GM21367 (cell line): ENCODE measurements around the gene PRKCD.
"Not testable (repeated sequence)": the region's sequence is repeated elsewhere in the genome, so short reads cannot be mapped to it uniquely, and the experiment has no call there.

Experiments used
- ATAC-seq: cut with Tn5 transposase; IDR thresholded peaks from one replicate; pipeline ENCODE4 v1.9.1; 2021; ENCODE audit not compliant: unreplicated experiment

PRKCD gene

DNA sequence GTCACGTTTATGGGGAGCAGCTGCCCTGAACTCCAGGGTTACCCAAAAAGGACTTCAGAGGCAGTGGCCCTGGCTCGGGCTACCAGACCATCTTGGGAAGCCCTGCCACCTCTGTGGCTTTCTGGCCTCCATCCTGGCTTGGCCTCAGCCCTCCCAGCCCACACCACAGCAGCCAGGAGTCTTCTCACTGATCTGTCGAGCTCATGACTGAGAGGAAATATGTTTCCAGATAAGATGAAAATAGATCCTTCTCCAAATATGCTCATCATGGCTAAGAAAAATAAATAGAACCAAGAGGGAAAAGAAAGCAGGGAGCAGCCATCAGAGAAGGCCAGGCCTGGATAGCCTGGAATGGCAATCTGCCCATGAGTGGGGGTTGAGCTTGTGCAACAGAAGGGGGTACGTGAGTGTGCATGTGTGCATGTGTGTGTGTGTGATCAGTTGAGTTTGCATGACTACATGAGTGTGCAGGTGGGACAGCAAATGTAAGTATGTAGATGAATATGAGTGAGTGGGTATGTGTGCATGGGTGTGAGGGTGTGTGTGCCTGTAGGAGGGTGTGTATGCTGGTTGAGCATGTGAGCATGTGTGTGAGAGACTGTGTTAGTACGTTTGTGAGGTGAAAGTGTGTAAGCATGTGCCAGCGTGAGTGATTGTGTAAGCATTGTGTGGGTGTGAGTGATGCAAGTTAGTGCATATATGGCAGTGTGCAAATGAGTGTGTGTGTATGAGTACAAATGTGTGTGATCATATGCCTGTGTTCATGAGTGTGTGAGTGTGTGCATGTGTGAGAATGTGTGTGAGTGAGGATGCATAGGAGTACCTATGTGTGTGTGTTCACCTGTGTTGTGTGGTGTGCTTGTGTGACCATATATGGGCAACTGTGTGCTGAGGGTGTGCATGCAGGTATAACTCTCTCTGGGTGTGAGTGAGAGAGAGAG is 20.8 kb upstream of the PRKCD start:
- ATAC-seq, result no peak

DNA sequence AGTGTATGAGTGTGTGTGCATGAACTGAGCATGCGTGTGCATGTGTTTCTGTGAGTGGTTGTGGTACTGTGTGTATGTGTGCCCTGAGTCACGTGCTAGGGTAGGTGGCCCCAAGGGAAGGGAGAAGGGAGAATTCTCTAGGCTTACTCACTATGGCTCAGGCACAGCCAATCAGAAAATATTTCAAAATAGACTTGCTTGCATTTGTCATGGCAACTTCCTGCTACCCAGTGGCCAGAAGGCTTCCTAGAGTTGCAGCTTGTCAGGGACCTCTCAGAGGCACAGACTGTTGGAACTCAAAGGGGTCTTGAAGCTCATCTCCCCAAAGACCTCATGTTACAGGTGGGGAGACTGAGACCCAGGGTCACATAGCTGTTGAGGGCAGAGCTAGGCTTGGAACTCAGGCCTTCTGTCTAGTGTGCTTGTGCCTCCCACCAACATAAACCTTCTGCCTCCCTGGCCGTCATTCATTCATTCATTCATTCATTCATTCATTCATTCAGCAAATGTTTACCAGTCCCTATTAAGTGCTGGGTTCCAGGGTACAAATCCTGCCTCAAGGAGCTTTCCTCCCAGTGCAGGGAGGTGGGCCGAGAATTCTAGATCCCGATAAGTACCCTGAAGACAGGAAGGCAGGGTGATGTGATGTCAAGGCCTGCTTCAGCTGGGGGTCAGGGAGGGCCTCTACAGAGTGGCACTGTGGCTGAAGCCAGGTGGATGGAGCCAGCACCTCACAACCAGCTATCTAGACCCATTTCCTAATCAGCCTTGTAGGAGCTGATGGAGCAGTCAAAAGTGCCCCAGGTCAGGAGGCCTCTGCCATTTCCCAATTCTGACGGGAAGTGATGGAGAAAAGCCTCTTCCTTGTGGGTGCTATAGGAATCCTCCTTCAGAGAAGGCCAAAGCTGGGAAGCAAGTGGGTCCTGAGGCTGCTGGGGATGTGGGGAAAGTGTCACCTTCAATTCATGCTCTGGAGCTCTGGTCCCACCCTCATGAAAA is 19.9 kb upstream of the PRKCD start:
- no peak for ATAC-seq

DNA sequence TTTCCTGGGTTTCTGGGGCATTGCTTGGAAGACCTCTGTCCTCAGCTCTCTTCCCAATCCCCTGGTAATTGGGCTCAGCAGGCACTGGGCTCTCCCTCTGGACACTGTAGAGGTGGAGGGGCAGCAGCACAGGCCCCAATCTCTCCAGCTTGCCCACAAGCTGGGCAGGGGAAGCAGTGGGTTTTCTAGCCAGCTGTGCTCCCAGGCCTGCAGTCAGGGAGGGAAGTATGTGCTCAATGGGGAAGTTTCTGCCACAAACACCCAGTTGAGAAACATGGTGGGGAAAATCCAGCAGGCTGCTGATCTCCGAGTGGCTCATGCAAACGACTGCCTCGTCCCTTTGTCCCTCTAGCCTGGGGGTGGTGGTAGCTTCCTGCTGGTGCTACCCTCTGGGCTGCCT is 18.0 kb upstream of the PRKCD start:
- no peak for ATAC-seq

DNA sequence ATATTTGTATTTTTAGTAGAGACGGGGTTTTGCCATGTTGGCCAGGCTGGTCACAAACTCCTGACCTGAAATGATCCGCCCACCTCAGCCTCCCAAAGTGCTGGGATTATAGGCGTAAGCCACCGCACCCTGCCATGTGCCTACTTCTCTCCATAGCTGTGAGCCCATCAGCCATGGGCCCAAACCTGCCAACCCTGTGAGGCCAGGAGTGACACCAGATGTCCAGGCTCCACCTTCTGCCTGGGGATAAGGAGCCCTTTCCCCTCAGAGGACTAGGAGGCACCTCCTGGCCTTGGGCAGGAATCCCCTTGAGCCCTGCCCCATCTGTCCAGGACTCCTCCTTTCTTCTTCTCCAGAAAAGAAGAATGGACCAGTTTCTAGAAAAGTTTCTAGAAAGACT is 16.6 kb upstream of the PRKCD start:
- ATAC-seq, result no peak

DNA sequence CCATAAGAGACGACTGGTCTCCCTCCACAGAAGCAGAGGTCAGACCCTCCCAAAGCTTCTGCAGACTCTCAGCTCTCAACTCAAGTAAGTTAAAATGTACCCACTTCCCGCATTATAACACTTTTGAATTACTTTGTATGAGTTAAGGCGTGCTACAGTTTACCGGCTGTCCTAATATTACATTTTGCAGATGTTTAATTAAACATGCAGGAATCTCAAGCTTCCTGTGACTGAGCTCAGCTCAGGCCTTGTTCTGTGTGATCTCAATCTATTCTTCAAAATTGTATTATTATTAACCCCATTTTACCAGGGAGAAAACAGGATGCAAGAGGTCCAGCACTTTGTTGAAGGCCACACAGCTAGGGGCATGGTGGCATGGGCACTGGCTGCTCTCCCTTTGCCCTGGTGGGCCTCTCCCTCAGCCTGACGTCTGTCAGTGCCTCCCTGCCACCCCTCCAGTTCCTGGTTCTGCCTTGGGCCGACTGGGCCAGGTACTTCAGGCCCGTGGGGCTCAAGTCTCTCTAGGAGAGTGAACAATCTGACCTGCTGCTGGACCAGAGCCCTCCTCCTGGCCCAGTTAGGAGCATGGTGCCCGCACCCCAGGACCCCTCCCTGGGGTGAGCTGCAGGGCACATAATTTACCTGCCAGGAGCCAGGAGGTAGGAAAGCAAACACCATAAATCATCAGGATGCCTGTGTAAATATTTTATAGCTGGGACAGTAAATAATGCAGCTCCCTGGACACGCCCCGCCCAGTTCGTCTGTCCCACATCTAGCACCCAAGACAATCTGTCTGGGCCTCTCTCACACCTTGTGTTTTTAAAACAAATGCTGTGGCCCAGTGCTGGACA is 15.9 kb upstream of the PRKCD start:
- ATAC-seq, result no peak

DNA sequence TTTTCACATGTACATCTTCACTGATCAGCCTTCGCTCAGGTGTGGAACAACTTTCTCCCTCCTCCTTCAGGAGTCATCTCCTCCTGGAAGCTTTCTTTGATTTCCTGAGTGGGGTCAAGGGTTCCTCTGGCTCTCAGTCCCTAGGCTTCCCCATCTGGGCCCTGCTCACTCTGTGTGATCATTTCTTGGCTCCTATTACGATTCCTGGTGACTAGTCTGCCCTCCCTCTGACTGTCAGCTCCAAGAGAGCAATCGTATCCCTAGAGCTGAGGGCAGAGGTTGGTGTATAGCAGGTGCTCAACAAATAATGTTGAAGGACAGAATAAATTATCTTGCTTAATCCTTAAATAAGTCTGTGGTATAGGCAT is 15.3 kb upstream of the PRKCD start:
- ATAC-seq, result no peak

DNA sequence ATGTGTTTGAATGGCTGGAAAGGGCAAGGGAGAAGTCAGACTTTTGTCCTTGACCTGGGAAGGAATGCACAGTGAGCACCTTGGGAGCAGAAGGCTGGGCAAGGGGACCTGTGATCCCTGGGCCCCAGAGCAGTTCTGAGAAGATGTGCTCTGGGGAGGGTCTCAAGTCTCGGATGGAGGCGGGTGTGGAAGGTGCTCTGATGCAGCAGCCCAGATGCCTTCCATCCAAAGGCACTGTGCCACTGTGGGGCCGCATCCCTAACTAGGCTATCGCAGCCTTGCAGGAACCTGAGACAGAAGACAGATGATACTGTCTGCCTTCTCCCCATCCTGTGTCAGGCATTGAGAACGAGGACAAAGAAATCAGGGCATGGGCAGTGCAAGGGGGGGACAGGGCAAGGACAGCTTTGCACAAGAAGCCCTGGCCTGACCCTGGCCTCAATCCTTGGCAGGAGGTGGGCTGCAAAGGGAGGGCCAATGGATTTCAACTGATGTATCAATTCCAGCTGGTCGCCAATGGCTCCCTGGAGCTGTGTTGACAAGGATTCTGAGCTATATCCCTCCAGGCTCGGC is 14.6 kb upstream of the PRKCD start:
- ATAC-seq, result no peak

DNA sequence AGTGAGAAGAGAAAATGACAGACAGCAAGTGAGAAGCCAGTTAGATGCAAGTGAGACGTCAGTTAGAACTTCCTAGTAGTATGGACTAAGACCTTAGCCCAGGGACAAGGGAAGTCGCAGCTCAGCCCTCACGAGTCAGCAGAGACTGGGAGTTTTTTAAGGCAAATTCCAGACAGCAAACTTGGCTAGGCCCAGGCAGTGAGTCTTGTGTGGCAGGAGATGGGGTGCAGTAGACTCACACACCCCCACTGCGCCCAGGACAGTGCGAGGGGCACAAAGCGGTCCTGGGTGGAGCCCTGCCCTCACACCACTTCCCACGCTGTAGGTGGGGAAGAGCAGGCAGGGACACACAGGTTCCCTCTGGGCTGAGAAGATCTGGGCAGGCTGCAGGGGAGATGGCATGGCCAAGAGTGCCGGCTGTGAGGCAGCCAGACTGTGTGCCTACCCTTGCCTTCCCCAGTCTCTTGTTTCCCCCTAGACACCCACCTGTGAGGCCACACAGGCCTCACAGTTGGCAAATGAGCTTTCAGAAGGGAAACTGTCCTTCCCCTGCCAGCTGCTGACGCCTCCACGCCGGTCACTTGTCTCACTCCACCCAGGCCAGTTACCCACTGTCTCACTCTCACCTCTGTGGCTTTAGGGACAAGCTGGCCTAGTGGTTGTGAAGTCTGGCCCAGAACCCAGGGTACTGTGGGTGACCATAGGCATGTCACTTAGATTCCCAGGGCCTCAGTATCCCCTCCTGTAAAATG is 13.7 kb upstream of the PRKCD start:
- no peak for ATAC-seq

DNA sequence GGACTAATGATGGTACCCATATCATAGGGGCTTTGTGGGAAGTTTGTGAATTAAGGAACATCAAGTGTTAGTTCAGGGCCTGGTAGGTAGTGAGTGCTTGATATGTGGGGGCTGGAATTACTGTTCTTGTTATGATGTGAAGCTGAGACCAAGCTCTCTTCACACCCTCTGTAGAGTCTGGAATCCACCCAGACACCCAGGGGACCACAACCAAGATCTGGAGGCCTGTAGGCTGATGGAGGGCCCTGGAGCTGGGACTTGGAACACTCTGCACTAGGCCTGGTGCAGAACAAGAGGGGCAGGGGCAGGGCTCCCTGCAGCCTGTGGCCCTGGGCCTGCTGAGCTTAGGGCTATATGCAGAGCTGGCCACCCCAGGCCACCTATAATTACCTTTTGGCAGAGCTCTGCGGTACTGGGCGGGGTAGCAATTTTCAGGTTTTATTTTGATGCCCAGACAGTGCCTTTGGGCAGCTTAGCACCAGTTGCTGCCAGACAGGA is 13.1 kb upstream of the PRKCD start:
- no peak for ATAC-seq

DNA sequence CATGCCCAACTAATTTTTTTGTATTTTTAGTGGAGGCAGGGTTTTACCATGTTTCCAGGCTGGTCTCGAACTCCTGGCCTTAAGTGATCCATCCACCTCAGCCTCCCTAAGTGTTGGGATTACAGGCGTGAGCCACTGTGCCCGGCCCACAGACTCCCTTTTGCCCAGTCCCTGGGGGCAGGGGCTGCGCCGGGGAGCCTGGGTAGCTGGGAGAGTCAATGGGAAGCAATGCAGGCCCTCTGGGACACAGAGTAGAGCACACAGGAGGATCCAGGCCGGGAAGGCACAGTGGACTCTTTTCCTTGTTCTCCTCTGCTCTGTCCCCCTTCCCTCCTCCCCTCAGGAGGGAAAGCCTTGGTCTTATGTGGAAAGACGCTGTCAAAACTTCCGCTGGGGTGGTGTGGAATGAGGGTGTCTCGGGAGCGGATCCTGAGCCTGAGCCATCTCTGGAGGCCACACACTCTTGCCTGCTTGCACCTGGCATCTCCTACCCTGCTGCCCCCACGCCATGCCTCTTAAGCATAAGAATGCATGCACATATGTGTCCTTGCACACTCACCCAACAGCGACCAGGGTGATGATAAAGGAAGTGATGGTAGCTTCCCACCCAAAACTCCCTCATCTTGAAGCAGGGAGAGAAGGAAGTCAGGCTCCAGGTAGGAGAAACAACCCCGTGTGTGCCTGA is 11.9 kb upstream of the PRKCD start:
- no peak for ATAC-seq

DNA sequence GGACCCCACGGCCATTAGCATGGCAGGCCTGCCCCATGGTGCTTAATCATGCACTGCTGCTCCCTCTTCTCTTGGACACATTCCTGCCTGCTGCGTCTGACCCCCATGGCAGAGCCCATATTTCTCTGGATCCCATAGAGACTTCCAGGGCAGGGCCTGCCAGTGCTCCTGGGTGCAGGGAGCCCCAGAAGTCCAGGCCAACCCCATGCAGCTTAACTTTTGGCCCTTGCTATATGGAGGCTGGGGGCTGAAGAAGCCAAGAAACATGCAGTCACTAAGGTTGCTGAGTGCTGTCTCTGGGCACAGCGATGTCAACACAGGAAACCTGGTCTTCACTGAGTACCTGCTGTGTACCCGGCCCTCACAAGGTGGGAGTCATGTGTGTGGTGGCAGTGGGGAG is 11.3 kb upstream of the PRKCD start:
- ATAC-seq, result no peak

DNA sequence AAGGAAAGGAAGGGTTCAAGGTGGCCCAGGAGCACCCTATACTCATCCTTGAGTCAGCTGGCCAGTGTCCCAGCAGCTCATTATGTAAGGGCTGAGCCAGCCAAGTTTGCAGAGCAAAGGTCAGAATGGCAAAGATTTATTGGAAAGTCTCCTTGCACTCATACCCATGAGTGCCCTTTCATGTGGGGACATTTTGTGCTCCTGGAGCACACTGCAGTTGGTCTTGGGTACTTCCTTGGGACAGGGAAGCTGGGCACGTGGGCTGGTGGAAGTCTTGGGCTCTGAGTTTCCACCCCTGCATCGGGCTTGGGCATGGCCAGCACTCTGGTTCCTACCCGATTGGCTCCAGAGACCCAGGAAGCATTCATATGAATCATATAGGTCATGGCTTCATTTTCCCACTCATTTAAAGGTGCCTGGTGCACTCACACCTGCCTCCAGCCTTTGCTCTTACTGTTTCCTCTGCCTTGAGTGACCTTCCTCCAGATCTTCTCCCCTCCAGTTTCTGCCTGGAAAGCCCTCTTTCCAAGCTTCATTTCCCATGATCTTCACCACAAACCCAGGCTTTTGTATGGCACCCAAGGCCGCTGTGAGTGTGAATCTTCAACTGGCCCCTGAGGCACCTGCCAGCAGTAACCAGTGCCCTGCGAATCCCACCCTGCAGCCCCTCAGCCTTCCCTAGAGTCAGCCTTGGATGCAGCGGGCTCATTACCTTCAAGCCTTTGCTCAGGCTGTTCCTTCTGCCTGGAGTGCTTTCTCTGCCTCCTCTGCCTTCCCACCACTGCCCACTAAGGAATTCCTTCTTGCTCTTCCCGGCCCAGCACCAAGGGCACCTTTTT is 10.5 kb upstream of the PRKCD start:
- ATAC-seq, result no peak

DNA sequence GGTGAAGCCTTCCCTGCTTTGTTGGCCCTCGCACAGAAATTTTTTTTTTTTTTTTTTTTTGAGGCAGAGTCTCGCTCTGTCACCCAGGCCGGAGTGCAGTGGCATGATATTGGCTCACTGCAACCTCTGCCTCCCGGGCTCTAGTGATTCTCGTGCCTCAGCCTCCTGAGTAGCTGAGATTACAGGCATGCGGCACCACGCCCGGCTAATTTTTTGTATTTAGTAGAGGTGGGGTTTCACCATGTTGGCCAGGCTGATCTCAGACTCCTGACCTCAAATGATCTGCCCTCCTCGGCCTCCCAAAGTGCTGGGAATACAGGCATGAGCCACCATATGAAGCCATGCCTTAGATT is 9.9 kb upstream of the PRKCD start:
- not testable (repeated sequence) for ATAC-seq

DNA sequence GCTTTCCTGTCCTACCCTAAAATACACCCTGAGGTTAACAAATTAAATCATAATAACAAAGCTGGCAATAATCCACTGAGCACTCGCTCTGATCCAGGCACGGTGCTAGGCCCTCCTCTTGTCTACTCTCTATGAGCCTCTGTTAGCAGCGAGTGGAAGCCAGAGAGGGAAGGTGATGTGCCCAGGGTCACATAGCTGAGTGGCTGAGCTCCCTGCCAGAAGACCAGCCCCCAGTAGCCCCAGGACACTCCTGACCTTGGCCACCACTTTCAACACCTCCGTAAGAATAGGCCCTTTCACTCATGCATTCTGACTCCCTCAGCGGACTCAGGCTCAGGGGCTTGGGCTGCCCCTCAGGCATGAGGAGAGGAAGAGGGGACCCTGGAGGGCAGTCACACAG is 9.5 kb upstream of the PRKCD start:
- no peak for ATAC-seq

DNA sequence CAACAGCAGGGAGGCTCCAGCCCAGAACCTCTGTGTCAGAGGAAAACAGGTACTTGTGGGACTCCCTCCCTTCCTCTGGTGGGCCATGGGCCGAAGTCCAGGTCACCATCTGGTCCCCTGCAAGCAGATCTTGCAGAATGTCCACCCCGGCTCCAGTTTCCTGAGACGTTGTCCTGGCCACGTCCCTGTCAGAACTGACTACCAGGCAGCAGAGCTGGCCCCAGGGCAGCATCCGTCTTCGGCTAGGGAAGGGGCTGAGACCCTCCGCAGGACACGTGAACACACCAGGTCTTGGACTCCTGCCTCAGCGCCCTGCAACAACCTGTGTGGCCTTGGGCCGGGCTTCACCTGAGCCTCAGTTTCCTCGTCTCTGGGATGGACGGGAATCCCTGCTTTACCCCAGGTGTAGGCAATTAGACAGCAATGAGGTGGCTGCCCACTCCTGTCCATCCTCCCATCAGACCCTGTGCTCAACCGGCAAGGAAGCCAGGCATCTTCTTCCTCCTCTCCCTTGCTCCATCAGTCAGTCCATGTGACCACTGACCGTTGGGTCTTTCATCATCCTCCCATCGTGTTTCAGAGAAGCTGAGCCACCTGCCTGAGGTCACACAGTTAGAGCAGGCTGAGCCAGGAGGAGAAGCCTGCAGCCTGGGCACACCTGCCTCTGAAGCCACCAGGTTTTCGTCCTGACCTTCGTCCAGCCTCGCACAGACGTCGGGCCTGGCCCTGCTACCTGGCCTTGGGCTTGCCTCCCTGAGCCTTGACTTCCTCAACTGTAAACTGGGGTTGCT is 8.9 kb upstream of the PRKCD start:
- ATAC-seq, result no peak

DNA sequence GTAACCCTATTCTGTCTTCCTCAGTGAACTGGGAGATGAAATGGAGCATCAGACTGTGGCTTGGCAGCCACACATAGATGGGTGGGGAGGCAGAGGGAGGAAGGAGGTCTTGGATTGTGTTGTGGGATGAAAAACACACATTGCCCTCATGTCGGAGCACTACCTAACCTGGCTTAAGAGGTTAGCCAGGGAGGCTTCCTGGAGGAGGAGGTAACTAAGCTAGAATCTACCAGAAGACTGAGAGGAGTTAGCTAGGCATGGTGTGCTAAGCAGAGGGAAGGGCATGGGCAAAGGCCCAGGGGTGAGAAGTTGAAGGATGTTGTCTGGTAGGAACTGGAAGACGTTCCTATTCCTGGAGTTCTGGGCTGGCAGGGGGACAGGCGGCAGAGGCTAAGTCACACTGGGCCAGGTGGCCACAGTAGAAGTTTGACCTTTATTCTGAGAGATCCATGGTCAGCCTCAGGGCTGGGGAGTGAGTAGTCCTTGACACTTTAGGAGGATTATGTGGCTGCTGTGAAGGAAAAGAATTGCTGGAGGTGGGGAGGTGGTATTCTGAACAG is 7.7 kb upstream of the PRKCD start:
- no peak for ATAC-seq

DNA sequence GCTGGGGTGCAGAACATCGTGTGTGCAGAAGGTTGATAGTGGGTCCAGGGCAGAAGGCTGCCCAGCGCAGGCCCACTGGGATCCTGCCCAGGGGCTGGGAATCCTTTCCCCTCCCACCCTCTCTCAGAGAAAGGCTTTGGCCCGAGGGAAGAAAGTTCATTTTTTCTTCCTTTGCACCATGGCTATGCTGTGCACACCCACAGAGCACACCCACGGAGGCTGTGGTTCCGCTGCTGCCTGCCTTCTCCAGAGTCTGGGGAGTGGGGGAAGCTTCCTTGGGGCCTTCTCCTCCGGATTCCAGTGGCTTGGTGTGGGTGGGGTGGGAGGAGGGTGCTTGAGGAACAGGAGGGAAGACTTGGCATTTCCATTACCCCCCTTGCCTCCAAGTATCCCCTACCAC is 7.0 kb upstream of the PRKCD start:
- ATAC-seq, result no peak
